Body of pancreas (tissue), 4 donors: ENCODE results near the gene COL23A1. TPM values are rescaled to one million over a fixed set of nuclear protein-coding genes. Genes with fewer than 3 reads are reported as not detected.

Source experiments
- ATAC-seq: fragments of 150-250 bp; one replicate; pipeline ENCODE4 v1.9.1; 2016
- DNase-seq, 4 donors: peaks; one replicate each; pipeline ENCODE4 v3.0.0-alpha.2; 2019
- H3K27ac ChIP-seq, 4 donors: fragments of 200-600 bp; sonication (generic); 1 replicate in 3 of 4; 2 replicates in 1 of 4; pipeline versions ENCODE4 v1.5.1 to v1.6.1; 2016 to 2019; ENCODE audit warnings: mild to moderate bottlenecking in 1 of 4, mixed read lengths in 1 of 4, moderate library complexity in 1 of 4
- H3K27me3 ChIP-seq, 2 donors: fragments of 200-600 bp; sonication (generic); one replicate each; pipeline ENCODE4 v1.6.0; 2016; ENCODE audit warnings: mild to moderate bottlenecking in 1 of 2
- H3K36me3 ChIP-seq, 2 donors: fragments of 200-600 bp; sonication (generic); replicated peaks in 1 of 2; 2 replicates each; pipeline ENCODE4 v1.5.1; 2016; ENCODE audit warnings: low read depth in 2 of 2; ENCODE audit not compliant: insufficient read depth in 1 of 2
- H3K4me1 ChIP-seq: fragments of 200-600 bp; sonication (generic); one replicate; pipeline ENCODE4 v1.6.0; 2016
- H3K4me3 ChIP-seq, 2 donors: fragments of 200-600 bp; sonication (generic); 1 replicate in 1 of 2; 2 replicates in 1 of 2; pipeline ENCODE4 v1.5.1; 2016 to 2019
- H3K9me3 ChIP-seq, 3 donors: fragments of 200-600 bp; sonication (generic); 1 replicate in 2 of 3; 2 replicates in 1 of 3; pipeline ENCODE4 v1.5.1; 2016
- CTCF ChIP-seq, 7 experiments: fragments of 450-650 bp in 4 of 7; fragments of 200-600 bp in 3 of 7; sonication (generic) in 3 of 7; IDR thresholded peaks; one replicate each; pipeline ENCODE4 v1.5.1; 2016 to 2019; ENCODE audit warnings: antibody characterized with exemption in 7 of 7
- POLR2A ChIP-seq, 3 donors: fragments of 450-650 bp; IDR thresholded peaks; one replicate each; pipeline ENCODE4 v1.6.1; 2016; ENCODE audit warnings: antibody characterized with exemption in 3 of 3, mild to moderate bottlenecking in 2 of 3
- WGBS, 2 donors: methylation state at CpG; one replicate each; pipeline ENCODE4 v1.1.5; 2017; 5-methylcytosine and 5-hydroxymethylcytosine counted together
- intact Hi-C: fragments of 100-400 bp; cut with DNase I; formaldehyde crosslinking; loops from one replicate; pipeline ENCODE4 v1.15.1; 2023
- total RNA-seq, 2 donors: library from RNA; depleted of rRNA; stranded (reverse); fragments of >200 nt; gene quantifications; one replicate each; pipeline ENCODE4 v1.1.0, GENCODE V29; 2016

The COL23A1 gene
- total RNA-seq, 2 donors from 2014 or later: not detected

DNA sequence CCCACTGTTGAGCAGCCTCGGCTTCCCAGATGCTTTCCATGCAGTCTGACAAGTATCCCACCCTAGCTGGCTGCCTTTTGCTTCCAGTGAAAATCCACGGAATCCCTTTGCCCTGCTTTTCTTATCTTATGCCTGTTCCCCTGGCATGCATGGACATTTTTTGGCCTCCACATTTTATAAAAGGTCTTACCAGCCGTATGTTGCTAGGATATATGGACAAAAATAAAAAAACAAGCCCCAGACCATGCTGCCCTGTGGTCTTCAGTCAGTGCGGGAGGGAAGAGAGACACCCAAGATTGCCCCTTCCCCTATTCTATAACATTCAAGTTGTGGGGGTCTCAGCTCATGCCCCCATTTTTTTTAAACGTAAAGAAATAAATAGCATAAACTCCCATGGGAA, 129.6 kb downstream of the COL23A1 start:
- Histone ChIP-seq H3K4me1 (no peaks in the 10 kb centered on the region), H3K4me3 (no peak overlapping the region), H3K27me3 (no peaks in the 10 kb centered on the region), H3K27ac (no peak overlapping the region), H3K9me3 (no peaks in the 10 kb centered on the region), H3K36me3 (no peaks in the 10 kb centered on the region)
- intact Hi-C loops: no loop called here
- WGBS, 2 donors: 40 to 41% methylated on average over 5 of the region's 5 CpGs
- DNase-seq (no peak), ATAC-seq (no peak)
- TF ChIP-seq POLR2A (IDR thresholded peaks at IDR 0.05): no peak
- no peak for TF ChIP-seq CTCF (IDR thresholded peaks at IDR 0.05)

GRCh38 chr5:178460174-178460573, 130.0 kb downstream of the COL23A1 start:
- no peaks in the 10 kb centered on the region for H3K36me3 ChIP-seq
- intact Hi-C loops: no loop called here
- no peak overlapping the region for H3K27ac ChIP-seq
- ATAC-seq: no peak
- WGBS, 2 donors: 89% methylated on average over 3 of the region's 3 CpGs
- no peak for DNase-seq
- TF ChIP-seq POLR2A (IDR thresholded peaks at IDR 0.05) (no peak), CTCF (IDR thresholded peaks at IDR 0.05) (no peak)
- H3K27me3 ChIP-seq: no peaks in the 10 kb centered on the region
- no peaks in the 10 kb centered on the region for H3K4me1 ChIP-seq
- H3K9me3 ChIP-seq: no peaks in the 10 kb centered on the region
- H3K4me3 ChIP-seq: no peak overlapping the region

- H3K4me1 ChIP-seq: no peaks in the 10 kb centered on the region
- H3K27ac ChIP-seq: no peak overlapping the region
- intact Hi-C loops: no loop called here
- no peaks in the 10 kb centered on the region for H3K9me3 ChIP-seq
- DNase-seq (no peak), ATAC-seq (no peak)
- TF ChIP-seq CTCF (IDR thresholded peaks at IDR 0.05): no peak
- no peak for TF ChIP-seq POLR2A (IDR thresholded peaks at IDR 0.05)
- WGBS, 2 donors: 82 to 86% methylated on average over 8 of the region's 8 CpGs
- H3K4me3 ChIP-seq: no peak overlapping the region
- no peaks in the 10 kb centered on the region for H3K27me3 ChIP-seq
- H3K36me3 ChIP-seq: no peaks in the 10 kb centered on the region
Measured at GRCh38 chr5:178458140-178458539, 132.1 kb downstream of the COL23A1 start.

GRCh38 chr5:178457471-178457870, 132.7 kb downstream of the COL23A1 start:
- no peak for DNase-seq
- no peak overlapping the region for H3K27ac ChIP-seq
- H3K36me3 ChIP-seq: no peaks in the 10 kb centered on the region
- no peak for ATAC-seq
- H3K4me3 ChIP-seq: no peak overlapping the region
- H3K9me3 ChIP-seq: no peaks in the 10 kb centered on the region
- TF ChIP-seq POLR2A (IDR thresholded peaks at IDR 0.05) (no peak), CTCF (IDR thresholded peaks at IDR 0.05) (no peak)
- H3K27me3 ChIP-seq: no peaks in the 10 kb centered on the region
- no peaks in the 10 kb centered on the region for H3K4me1 ChIP-seq
- 76 to 77% methylated on average over 4 of the region's 4 CpGs for WGBS, 2 donors
- intact Hi-C loops: no loop called here

- Histone ChIP-seq H3K4me3 (no peak overlapping the region), H3K27ac (no peak overlapping the region), H3K27me3 (no peaks in the 10 kb centered on the region), H3K4me1 (no peaks in the 10 kb centered on the region), H3K9me3 (no peaks in the 10 kb centered on the region), H3K36me3 (no peaks in the 10 kb centered on the region)
- TF ChIP-seq CTCF (IDR thresholded peaks at IDR 0.05) (no peak), POLR2A (IDR thresholded peaks at IDR 0.05) (no peak)
- 71 to 81% methylated on average over 11 to 14 of the region's 14 CpGs for WGBS, 2 donors
- ATAC-seq: no peak
- intact Hi-C loops: no loop called here
- DNase-seq: no peak
Measured at GRCh38 chr5:178455480-178455835, 134.7 kb downstream of the COL23A1 start.
